ENCODE results near the gene CNPY1. TPM values are rescaled to one million over a fixed set of nuclear protein-coding genes. Genes with fewer than 3 reads are reported as not detected.

CNPY1 gene
- polyA plus RNA-seq, 4 donors = not detected

DNA sequence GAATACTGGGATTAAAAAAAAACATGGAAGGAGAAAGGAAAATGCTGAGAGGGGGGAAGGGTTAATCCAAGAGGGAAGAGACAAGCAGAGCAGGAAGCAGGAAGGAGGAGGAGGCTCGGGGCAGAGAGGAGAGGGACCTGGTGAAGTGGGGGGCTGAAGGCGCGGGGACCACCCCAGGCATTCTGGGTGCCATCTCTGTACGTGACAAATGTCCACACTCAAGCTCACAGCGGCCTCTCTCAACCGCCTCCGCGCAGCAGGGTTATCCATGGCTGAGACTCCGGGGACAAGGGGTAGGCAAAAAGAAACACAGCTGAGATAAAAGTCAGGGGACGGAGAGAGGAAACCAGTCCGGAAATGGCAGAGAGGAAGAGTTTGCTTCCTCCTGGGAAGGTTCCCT is 54.5 kb downstream of the CNPY1 start:
- Histone ChIP-seq H3K27me3 (ENCODE audit: control insufficient read depth in 3 of 3, insufficient read depth in 3 of 3, low read length in 3 of 3) (peaks cover 0 to 69% (median 5%) of the 10 kb centered on the region in 3 donors), H3K4me3 (ENCODE audit: low read depth in 1 of 3, low read length in 3 of 3) (no peak overlapping the region)
- no peak for FAIRE-seq

DNA sequence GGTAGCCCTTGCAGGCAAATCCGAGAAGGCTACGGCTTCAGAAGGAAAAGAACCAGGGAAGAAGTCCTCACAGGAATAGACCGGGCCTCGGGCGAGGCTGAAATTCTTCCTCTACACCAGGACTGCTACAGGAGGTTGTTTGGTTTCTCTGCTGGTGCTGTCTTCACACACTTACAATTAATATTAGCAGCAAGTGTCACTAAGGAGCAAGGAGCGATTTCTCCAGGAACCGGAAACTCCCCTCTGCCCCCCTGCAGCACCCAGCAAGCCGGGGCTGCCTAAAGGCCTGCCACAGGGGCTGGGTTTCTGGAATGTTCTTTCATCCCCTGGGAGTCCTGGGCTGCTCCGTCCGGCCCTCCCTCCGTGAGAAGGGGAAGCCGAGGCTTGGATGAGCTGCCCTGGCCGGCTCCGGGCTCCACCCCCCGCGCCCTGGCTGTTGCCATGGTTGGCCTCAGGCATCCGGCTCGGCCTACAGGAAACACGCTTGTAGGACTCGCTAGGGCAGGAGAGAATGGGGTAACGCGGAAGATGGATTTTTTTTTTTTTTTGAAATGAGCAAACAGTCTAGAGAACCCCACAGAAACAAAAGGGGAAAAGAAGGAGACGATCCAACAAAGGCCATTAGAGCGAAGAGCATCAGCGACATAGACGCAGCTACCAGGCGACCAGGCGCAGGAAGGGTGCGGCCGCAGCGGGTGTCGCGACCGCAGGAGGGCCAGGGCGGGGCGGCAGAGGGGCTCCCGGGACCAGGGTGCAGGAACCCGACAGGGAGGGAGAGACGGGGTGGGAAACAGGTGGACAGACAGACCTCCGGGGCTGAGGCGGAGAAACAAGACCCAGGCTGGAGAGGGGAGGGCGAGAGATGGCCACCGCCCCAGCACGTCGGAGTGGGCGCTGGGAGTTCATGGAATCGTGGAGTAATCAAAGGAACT is 55.4 kb downstream of the CNPY1 start:
- FAIRE-seq (no peak), DNase-seq (peak in 1 of 2 donors; percentile 38)
- WGBS, 3 donors = 20 to 29% (median 28%) methylated on average over 45 to 47 of the region's 47 CpGs

More for the DNA sequence above, 54.5 kb downstream of the CNPY1 start:
- Histone ChIP-seq H3K4me1 (ENCODE audit: control insufficient read depth in 3 of 3, insufficient read depth in 2 of 3, low read depth in 1 of 3, low read length in 2 of 3) (peaks cover 0 to 9% (median 0%) of the 10 kb centered on the region in 3 donors), H3K9me3 (ENCODE audit: control insufficient read depth in 2 of 2, insufficient read depth in 1 of 2, low read depth in 1 of 2, low read length in 1 of 2) (no peaks in the 10 kb centered on the region), H3K27ac (ENCODE audit: low read depth in 1 of 3, low read length in 2 of 3) (no peak overlapping the region), H3K36me3 (ENCODE audit: control insufficient read depth in 3 of 3, insufficient read depth in 2 of 3, low read depth in 1 of 3, low read length in 3 of 3) (no peaks in the 10 kb centered on the region)
- no peak for DNase-seq
- WGBS, 3 donors = 64 to 78% (median 71%) methylated on average over 11 of the region's 11 CpGs

DNA sequence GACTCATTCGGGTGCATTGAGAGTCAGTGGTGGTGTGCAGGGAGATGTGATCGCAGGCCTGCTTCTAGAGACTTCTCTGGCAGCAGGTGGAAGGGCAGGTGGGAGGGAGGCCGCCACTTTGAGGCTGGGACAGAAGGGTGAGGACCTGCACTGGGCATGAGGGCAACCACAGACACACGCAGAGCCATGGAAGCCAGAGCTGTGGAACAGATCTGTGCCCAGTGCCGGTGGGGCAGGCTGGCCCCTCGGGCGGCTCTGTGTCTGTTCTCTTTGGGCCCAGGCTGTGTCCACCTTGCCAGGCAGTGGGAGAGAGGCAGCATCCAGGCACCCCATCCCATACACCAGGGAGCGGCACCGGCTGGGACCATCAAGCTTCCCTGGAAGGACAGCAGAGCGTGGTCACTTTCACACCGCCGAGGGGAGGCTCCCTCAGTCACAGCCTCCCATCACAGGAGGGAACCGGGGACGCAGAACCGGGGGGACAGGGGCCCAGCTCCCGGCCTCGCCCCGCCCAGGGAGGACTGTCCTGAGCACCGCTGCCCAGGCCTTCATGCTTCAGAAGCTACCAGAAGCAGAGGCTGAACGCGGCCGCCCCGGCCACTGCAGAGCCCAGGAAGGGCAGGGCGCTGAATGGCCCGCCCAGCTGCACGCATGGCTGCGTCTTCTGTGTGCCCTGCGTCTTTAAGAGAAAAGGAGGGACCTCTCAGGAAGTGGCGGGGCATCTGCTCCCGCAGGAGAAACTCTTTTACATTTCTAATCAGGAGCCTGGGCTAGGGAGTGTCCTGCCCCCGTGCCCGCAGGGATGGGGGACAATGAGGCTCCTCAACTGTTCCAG is 56.3 kb downstream of the CNPY1 start:
- FAIRE-seq (no peak), DNase-seq (peak in 1 of 2 donors; percentile 40)
- peaks cover 0 to 9% (median 0%) of the 10 kb centered on the region in 3 donors for H3K4me1 ChIP-seq (ENCODE audit: control insufficient read depth in 3 of 3, insufficient read depth in 2 of 3, low read depth in 1 of 3, low read length in 2 of 3)
- peaks cover 0 to 68% (median 5%) of the 10 kb centered on the region in 3 donors for H3K27me3 ChIP-seq (ENCODE audit: control insufficient read depth in 3 of 3, insufficient read depth in 3 of 3, low read length in 3 of 3)
- H3K9me3 ChIP-seq (ENCODE audit: control insufficient read depth in 2 of 2, insufficient read depth in 1 of 2, low read depth in 1 of 2, low read length in 1 of 2) = no peaks in the 10 kb centered on the region
- H3K36me3 ChIP-seq (ENCODE audit: control insufficient read depth in 3 of 3, insufficient read depth in 2 of 3, low read depth in 1 of 3, low read length in 3 of 3) = no peaks in the 10 kb centered on the region
- H3K27ac ChIP-seq (ENCODE audit: low read depth in 1 of 3, low read length in 2 of 3) = no peak overlapping the region
- H3K4me3 ChIP-seq (ENCODE audit: low read depth in 1 of 3, low read length in 3 of 3) = peak overlapping the region in 2 of 3 donors; percentile 25 to 42
- WGBS, 3 donors = 34 to 50% (median 49%) methylated on average over 28 to 32 of the region's 32 CpGs

More for the DNA sequence above, 55.4 kb downstream of the CNPY1 start:
- no peak overlapping the region for H3K27ac ChIP-seq (ENCODE audit: low read depth in 1 of 3, low read length in 2 of 3)
- peaks cover 0 to 65% (median 5%) of the 10 kb centered on the region in 3 donors for H3K27me3 ChIP-seq (ENCODE audit: control insufficient read depth in 3 of 3, insufficient read depth in 3 of 3, low read length in 3 of 3)
- H3K4me1 ChIP-seq (ENCODE audit: control insufficient read depth in 3 of 3, insufficient read depth in 2 of 3, low read depth in 1 of 3, low read length in 2 of 3) = peaks cover 0 to 9% (median 0%) of the 10 kb centered on the region in 3 donors
- H3K36me3 ChIP-seq (ENCODE audit: control insufficient read depth in 3 of 3, insufficient read depth in 2 of 3, low read depth in 1 of 3, low read length in 3 of 3) = no peaks in the 10 kb centered on the region
- H3K9me3 ChIP-seq (ENCODE audit: control insufficient read depth in 2 of 2, insufficient read depth in 1 of 2, low read depth in 1 of 2, low read length in 1 of 2) = no peaks in the 10 kb centered on the region
- peak overlapping the region; percentile 25 to 42 (median 27) for H3K4me3 ChIP-seq (ENCODE audit: low read depth in 1 of 3, low read length in 3 of 3)

DNA sequence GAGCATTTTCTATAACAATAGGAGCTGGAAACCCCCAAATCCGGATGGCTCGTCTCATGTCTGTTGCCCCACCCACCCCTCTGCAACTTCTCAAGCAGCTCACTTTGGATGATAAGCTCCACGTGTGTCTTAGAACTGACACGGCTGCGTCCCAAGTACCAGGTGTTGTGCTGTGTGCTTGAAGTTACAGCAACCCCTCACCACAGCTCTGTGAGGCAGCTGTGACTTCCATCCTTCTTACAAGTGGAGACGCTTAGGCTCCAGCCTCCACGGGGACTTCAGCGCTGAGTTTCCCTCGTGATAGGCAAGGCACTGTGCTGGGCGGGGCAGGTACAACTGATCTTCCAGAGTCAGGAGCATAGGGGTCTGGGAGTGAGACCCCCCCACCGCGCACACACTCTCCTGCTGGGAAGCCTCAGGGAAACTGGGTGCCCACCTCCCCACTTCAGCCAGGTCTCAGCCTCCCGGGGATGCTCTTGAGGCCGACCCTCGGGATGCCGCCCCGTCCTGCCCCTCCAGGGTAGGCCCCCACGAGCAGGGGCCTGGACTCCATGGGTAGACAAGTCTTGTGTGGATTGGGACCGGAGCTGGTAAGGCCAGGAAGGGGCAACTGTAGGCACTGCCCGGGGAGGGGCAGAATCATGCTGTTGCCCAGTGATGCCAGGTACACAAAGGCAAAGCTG is 57.1 kb downstream of the CNPY1 start:
- Histone ChIP-seq H3K4me1 (ENCODE audit: control insufficient read depth in 3 of 3, insufficient read depth in 2 of 3, low read depth in 1 of 3, low read length in 2 of 3) (peaks cover 0 to 9% (median 0%) of the 10 kb centered on the region in 3 donors), H3K36me3 (ENCODE audit: control insufficient read depth in 3 of 3, insufficient read depth in 2 of 3, low read depth in 1 of 3, low read length in 3 of 3) (no peaks in the 10 kb centered on the region), H3K4me3 (ENCODE audit: low read depth in 1 of 3, low read length in 3 of 3) (no peak overlapping the region), H3K27ac (ENCODE audit: low read depth in 1 of 3, low read length in 2 of 3) (no peak overlapping the region), H3K9me3 (ENCODE audit: control insufficient read depth in 2 of 2, insufficient read depth in 1 of 2, low read depth in 1 of 2, low read length in 1 of 2) (no peaks in the 10 kb centered on the region), H3K27me3 (ENCODE audit: control insufficient read depth in 3 of 3, insufficient read depth in 3 of 3, low read length in 3 of 3) (peaks cover 0 to 72% (median 5%) of the 10 kb centered on the region in 3 donors)
- WGBS, 3 donors = 64 to 75% (median 68%) methylated on average over 20 of the region's 20 CpGs
- FAIRE-seq (no peak), DNase-seq (no peak)

DNA sequence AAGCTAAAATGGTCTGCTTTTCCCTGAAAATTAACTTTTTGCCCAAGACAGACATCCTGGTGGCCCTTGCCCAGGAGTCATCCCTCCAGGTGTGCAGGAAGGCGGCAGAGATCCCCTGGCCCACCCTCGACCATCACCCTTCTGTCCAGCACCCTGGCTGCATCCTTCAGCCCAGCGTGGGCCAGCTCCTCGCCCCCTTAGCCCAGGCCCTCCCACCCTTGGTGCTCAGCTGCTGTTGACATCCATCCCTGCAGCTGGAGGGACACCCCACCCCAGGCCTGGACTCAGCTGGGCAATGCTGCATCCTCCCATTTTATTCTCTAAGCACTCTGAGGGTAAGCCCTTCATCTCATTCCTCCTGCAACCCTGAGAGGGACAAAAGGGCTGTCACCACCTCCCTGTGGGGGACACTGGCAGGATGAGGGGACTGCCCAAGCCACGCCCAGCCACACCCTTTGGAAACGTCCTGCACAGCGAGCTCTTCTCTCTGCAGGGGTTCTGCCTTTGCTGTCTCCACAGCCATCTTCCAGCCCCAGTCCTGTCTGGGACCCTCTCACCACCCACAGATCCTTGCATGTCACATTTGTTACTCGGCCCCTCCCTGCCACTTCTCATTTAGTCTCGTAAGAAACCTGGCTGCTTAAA is 57.8 kb downstream of the CNPY1 start:
- 42 to 55% (median 50%) methylated on average over 9 of the region's 9 CpGs for WGBS, 3 donors
- no peaks in the 10 kb centered on the region for H3K36me3 ChIP-seq (ENCODE audit: control insufficient read depth in 3 of 3, insufficient read depth in 2 of 3, low read depth in 1 of 3, low read length in 3 of 3)
- peaks cover 0 to 9% (median 0%) of the 10 kb centered on the region in 3 donors for H3K4me1 ChIP-seq (ENCODE audit: control insufficient read depth in 3 of 3, insufficient read depth in 2 of 3, low read depth in 1 of 3, low read length in 2 of 3)
- H3K27ac ChIP-seq (ENCODE audit: low read depth in 1 of 3, low read length in 2 of 3) = no peak overlapping the region
- no peak overlapping the region for H3K4me3 ChIP-seq (ENCODE audit: low read depth in 1 of 3, low read length in 3 of 3)
- DNase-seq (no peak), FAIRE-seq (no peak)
- H3K9me3 ChIP-seq (ENCODE audit: control insufficient read depth in 2 of 2, insufficient read depth in 1 of 2, low read depth in 1 of 2, low read length in 1 of 2) = no peaks in the 10 kb centered on the region
- H3K27me3 ChIP-seq (ENCODE audit: control insufficient read depth in 3 of 3, insufficient read depth in 3 of 3, low read length in 3 of 3) = peaks cover 0 to 71% (median 5%) of the 10 kb centered on the region in 3 donors

DNA sequence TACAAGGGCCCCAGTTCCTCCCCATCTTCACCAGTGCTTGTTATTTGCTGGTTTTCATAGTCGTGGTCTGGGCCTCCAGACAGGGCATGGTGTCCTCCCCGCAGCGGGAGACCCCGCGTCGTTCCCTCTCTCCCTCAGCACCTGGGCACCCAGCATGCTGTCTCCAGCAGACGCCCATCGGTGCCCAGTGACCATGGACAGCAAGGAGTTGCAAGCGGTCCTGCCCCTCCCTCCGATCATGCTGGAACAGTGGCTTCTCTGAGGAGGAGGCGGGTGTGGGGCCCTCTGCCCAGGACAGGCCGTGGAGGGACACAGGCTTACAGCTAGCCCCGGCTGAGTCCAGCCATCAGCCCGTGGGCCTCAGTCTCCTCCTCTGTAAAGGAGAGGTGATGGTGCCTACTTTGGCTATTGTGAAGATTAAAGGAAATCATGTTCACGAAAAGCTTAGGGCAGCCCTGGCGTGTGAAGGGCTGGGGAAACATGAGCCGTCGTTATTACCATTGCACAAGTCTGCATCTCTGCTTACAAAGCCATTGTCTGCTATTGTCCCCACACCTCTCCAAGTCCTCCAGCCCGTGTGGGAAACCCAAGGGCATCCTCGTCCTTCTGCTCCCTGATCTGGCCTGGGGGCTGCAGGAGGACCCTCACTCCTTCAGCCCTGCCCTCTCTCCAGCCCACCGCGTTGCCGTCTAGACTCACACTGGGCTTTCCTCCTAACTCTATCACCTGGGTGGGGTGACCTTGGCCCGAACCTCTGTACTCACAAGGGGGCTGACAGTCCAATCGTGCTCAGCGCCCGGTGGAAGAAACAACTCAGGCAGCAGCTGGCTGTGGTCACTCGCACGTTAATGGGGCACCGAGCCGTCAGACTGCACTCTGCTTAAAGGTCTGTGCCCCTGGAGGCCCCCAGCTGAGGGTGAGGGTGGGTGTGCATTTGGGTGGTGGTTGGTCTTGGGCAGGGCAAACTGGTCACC is 58.6 kb downstream of the CNPY1 start:
- Histone ChIP-seq H3K4me1 (ENCODE audit: control insufficient read depth in 3 of 3, insufficient read depth in 2 of 3, low read depth in 1 of 3, low read length in 2 of 3) (peaks cover 0 to 9% (median 0%) of the 10 kb centered on the region in 3 donors), H3K27ac (ENCODE audit: low read depth in 1 of 3, low read length in 2 of 3) (no peak overlapping the region), H3K9me3 (ENCODE audit: control insufficient read depth in 2 of 2, insufficient read depth in 1 of 2, low read depth in 1 of 2, low read length in 1 of 2) (no peaks in the 10 kb centered on the region), H3K4me3 (ENCODE audit: low read depth in 1 of 3, low read length in 3 of 3) (no peak overlapping the region), H3K36me3 (ENCODE audit: control insufficient read depth in 3 of 3, insufficient read depth in 2 of 3, low read depth in 1 of 3, low read length in 3 of 3) (no peaks in the 10 kb centered on the region), H3K27me3 (ENCODE audit: control insufficient read depth in 3 of 3, insufficient read depth in 3 of 3, low read length in 3 of 3) (peaks cover 0 to 71% (median 10%) of the 10 kb centered on the region in 3 donors)
- no peak for FAIRE-seq
- whole genome bisulfite sequencing, 3 donors = 78 to 83% (median 79%) methylated on average over 31 of the region's 31 CpGs
- DNase-seq = no peak
